ENCODE measurements around the gene ZNF175.

The ZNF175 gene

GRCh38 chr19:51525651-51526050, 45.4 kb upstream of the ZNF175 start:
- Histone ChIP-seq H3K36me3 (ENCODE audit: control insufficient read depth in 1 of 2, insufficient read depth in 2 of 2, low read depth in 1 of 2, low read length in 2 of 2) (no peaks in the 10 kb centered on the region), H3K18ac (ENCODE audit: low read depth in 1 of 2, low read length in 2 of 2) (no peak overlapping the region), H2AFZ (ENCODE audit: low read depth, low read length) (no peak overlapping the region), H3K9me3 (ENCODE audit: control insufficient read depth, low read length) (no peaks in the 10 kb centered on the region), H2BK12ac (ENCODE audit: low read length in 2 of 2) (no peak overlapping the region), H4K8ac (ENCODE audit: low read length) (no peak overlapping the region), H3K4me3 (ENCODE audit: insufficient read depth in 1 of 2, low read depth in 1 of 2, low read length in 2 of 2) (no peak overlapping the region), H3K9ac (ENCODE audit: low read length) (no peak overlapping the region), H3K4me2 (ENCODE audit: low read length, poor library complexity, severe bottlenecking) (no peak overlapping the region), H2AK5ac (ENCODE audit: low read length, severe bottlenecking) (no peak overlapping the region), H3K27ac (ENCODE audit: low read length, poor library complexity, severe bottlenecking) (no peak overlapping the region), H3K27me3 (ENCODE audit: control insufficient read depth in 1 of 2, insufficient read depth in 1 of 2, low read length in 2 of 2) (peaks cover 0 to 6% of the 10 kb centered on the region in 2 experiments), H3K4ac (ENCODE audit: low read depth in 1 of 2, low read length in 2 of 2) (no peak overlapping the region), H3K79me1 (replicated peaks; ENCODE audit: low read length, poor library complexity, severe bottlenecking) (no peaks in the 10 kb centered on the region), H3K4me1 (ENCODE audit: control insufficient read depth, insufficient read depth, low read depth, low read length) (no peaks in the 10 kb centered on the region), H3K23ac (ENCODE audit: low read length in 2 of 2) (no peak overlapping the region), H2BK120ac (ENCODE audit: low read depth, low read length) (no peak overlapping the region), H4K91ac (ENCODE audit: low read length) (no peak overlapping the region), H2BK15ac (ENCODE audit: low read depth, poor library complexity, severe bottlenecking) (no peak overlapping the region), H2BK5ac (ENCODE audit: low read depth, low read length, poor library complexity, severe bottlenecking) (no peak overlapping the region), H3K14ac (ENCODE audit: low read length in 2 of 2) (no peak overlapping the region)
- 66% methylated on average over 4 of the region's 4 CpGs for WGBS
- no peak for DNase-seq

GRCh38 chr19:51529301-51529700, 41.8 kb upstream of the ZNF175 start:
- Histone ChIP-seq H3K9ac (ENCODE audit: low read length) (no peak overlapping the region), H3K4me1 (ENCODE audit: control insufficient read depth, insufficient read depth, low read depth, low read length) (no peaks in the 10 kb centered on the region)

GRCh38 chr19:51530616-51531015, 40.5 kb upstream of the ZNF175 start:
- Histone ChIP-seq H3K9ac (ENCODE audit: low read length) (no peak overlapping the region), H3K36me3 (ENCODE audit: control insufficient read depth in 1 of 2, insufficient read depth in 2 of 2, low read depth in 1 of 2, low read length in 2 of 2) (no peaks in the 10 kb centered on the region), H3K4me1 (ENCODE audit: control insufficient read depth, insufficient read depth, low read depth, low read length) (no peaks in the 10 kb centered on the region), H3K4me2 (ENCODE audit: low read length, poor library complexity, severe bottlenecking) (no peak overlapping the region), H4K91ac (ENCODE audit: low read length) (no peak overlapping the region), H2BK120ac (ENCODE audit: low read depth, low read length) (no peak overlapping the region), H2BK12ac (ENCODE audit: low read length in 2 of 2) (no peak overlapping the region), H3K23ac (ENCODE audit: low read length in 2 of 2) (no peak overlapping the region), H3K27me3 (ENCODE audit: control insufficient read depth in 1 of 2, insufficient read depth in 1 of 2, low read length in 2 of 2) (peaks cover 0 to 25% of the 10 kb centered on the region in 2 experiments), H3K79me1 (replicated peaks; ENCODE audit: low read length, poor library complexity, severe bottlenecking) (no peaks in the 10 kb centered on the region), H2BK15ac (ENCODE audit: low read depth, poor library complexity, severe bottlenecking) (no peak overlapping the region), H3K18ac (ENCODE audit: low read depth in 1 of 2, low read length in 2 of 2) (no peak overlapping the region), H3K4me3 (ENCODE audit: insufficient read depth in 1 of 2, low read depth in 1 of 2, low read length in 2 of 2) (peak overlapping the region in 1 of 2 experiments; percentile 29), H3K9me3 (ENCODE audit: control insufficient read depth, low read length) (no peaks in the 10 kb centered on the region), H2BK5ac (ENCODE audit: low read depth, low read length, poor library complexity, severe bottlenecking) (no peak overlapping the region), H3K14ac (ENCODE audit: low read length in 2 of 2) (no peak overlapping the region), H2AFZ (ENCODE audit: low read depth, low read length) (no peak overlapping the region), H4K8ac (ENCODE audit: low read length) (no peak overlapping the region), H3K27ac (ENCODE audit: low read length, poor library complexity, severe bottlenecking) (no peak overlapping the region), H2AK5ac (ENCODE audit: low read length, severe bottlenecking) (no peak overlapping the region), H3K4ac (ENCODE audit: low read depth in 1 of 2, low read length in 2 of 2) (no peak overlapping the region)
- DNase-seq, result no peak
- WGBS, result 65% methylated on average over 7 of the region's 8 CpGs

More at GRCh38 chr19:51529301-51529700, 41.8 kb upstream of the ZNF175 start:
- Histone ChIP-seq H2BK5ac (ENCODE audit: low read depth, low read length, poor library complexity, severe bottlenecking) (no peak overlapping the region), H3K14ac (ENCODE audit: low read length in 2 of 2) (no peak overlapping the region), H2AFZ (ENCODE audit: low read depth, low read length) (no peak overlapping the region), H2BK120ac (ENCODE audit: low read depth, low read length) (no peak overlapping the region), H4K8ac (ENCODE audit: low read length) (no peak overlapping the region), H3K79me1 (replicated peaks; ENCODE audit: low read length, poor library complexity, severe bottlenecking) (no peaks in the 10 kb centered on the region), H3K23ac (ENCODE audit: low read length in 2 of 2) (no peak overlapping the region), H2BK15ac (ENCODE audit: low read depth, poor library complexity, severe bottlenecking) (no peak overlapping the region), H3K18ac (ENCODE audit: low read depth in 1 of 2, low read length in 2 of 2) (no peak overlapping the region), H3K4me2 (ENCODE audit: low read length, poor library complexity, severe bottlenecking) (no peak overlapping the region), H4K91ac (ENCODE audit: low read length) (no peak overlapping the region), H3K9me3 (ENCODE audit: control insufficient read depth, low read length) (no peaks in the 10 kb centered on the region), H2BK12ac (ENCODE audit: low read length in 2 of 2) (no peak overlapping the region), H2AK5ac (ENCODE audit: low read length, severe bottlenecking) (no peak overlapping the region), H3K27me3 (ENCODE audit: control insufficient read depth in 1 of 2, insufficient read depth in 1 of 2, low read length in 2 of 2) (peaks cover 0 to 25% of the 10 kb centered on the region in 2 experiments), H3K4ac (ENCODE audit: low read depth in 1 of 2, low read length in 2 of 2) (no peak overlapping the region), H3K36me3 (ENCODE audit: control insufficient read depth in 1 of 2, insufficient read depth in 2 of 2, low read depth in 1 of 2, low read length in 2 of 2) (no peaks in the 10 kb centered on the region), H3K27ac (ENCODE audit: low read length, poor library complexity, severe bottlenecking) (no peak overlapping the region), H3K4me3 (ENCODE audit: insufficient read depth in 1 of 2, low read depth in 1 of 2, low read length in 2 of 2) (no peak overlapping the region)
- no peak for DNase-seq
- WGBS, result 81% methylated on average over 2 of the region's 2 CpGs

- no peak within 1 kb of the TSS for H2BK12ac ChIP-seq (ENCODE audit: low read length in 2 of 2)
- H3K4me1 ChIP-seq (ENCODE audit: control insufficient read depth, insufficient read depth, low read depth, low read length), result no peaks in the 10 kb centered on the region
- H2BK15ac ChIP-seq (ENCODE audit: low read depth, poor library complexity, severe bottlenecking), result no peak within 1 kb of the TSS
- no peak within 1 kb of the TSS for H3K27ac ChIP-seq (ENCODE audit: low read length, poor library complexity, severe bottlenecking)
- H3K9ac ChIP-seq (ENCODE audit: low read length), result no peak within 1 kb of the TSS
- no peak within 1 kb of the TSS for H3K4ac ChIP-seq (ENCODE audit: low read depth in 1 of 2, low read length in 2 of 2)
- H3K36me3 ChIP-seq (ENCODE audit: control insufficient read depth in 1 of 2, insufficient read depth in 2 of 2, low read depth in 1 of 2, low read length in 2 of 2), result no peaks in the 10 kb centered on the region
- H2BK120ac ChIP-seq (ENCODE audit: low read depth, low read length), result no peak within 1 kb of the TSS
- H4K91ac ChIP-seq (ENCODE audit: low read length), result no peak within 1 kb of the TSS
- H2BK5ac ChIP-seq (ENCODE audit: low read depth, low read length, poor library complexity, severe bottlenecking), result no peak within 1 kb of the TSS
- peaks cover 0 to 25% of the 10 kb centered on the region in 2 experiments for H3K27me3 ChIP-seq (ENCODE audit: control insufficient read depth in 1 of 2, insufficient read depth in 1 of 2, low read length in 2 of 2)
- H2AFZ ChIP-seq (ENCODE audit: low read depth, low read length), result no peak within 1 kb of the TSS
- H2AK5ac ChIP-seq (ENCODE audit: low read length, severe bottlenecking), result no peak within 1 kb of the TSS
- DNase-seq, result no peak
- no peak within 1 kb of the TSS for H3K4me2 ChIP-seq (ENCODE audit: low read length, poor library complexity, severe bottlenecking)
- H3K23ac ChIP-seq (ENCODE audit: low read length in 2 of 2), result no peak within 1 kb of the TSS
- no peak within 1 kb of the TSS for H3K18ac ChIP-seq (ENCODE audit: low read depth in 1 of 2, low read length in 2 of 2)
- no peak within 1 kb of the TSS for H3K14ac ChIP-seq (ENCODE audit: low read length in 2 of 2)
- H3K4me3 ChIP-seq (ENCODE audit: insufficient read depth in 1 of 2, low read depth in 1 of 2, low read length in 2 of 2), result peak within 1 kb of the TSS in 1 of 2 experiments; percentile 29
- H3K9me3 ChIP-seq (ENCODE audit: control insufficient read depth, low read length), result no peaks in the 10 kb centered on the region
- no peaks in the 10 kb centered on the region for H3K79me1 ChIP-seq (replicated peaks; ENCODE audit: low read length, poor library complexity, severe bottlenecking)
- no peak within 1 kb of the TSS for H4K8ac ChIP-seq (ENCODE audit: low read length)
- whole genome bisulfite sequencing, result 79% methylated on average over 21 of the region's 25 CpGs
These were observed 39.5 kb upstream of the ZNF175 start, which contains the start of gene SIGLEC6 for GRCh38 chr19:51531349-51532315. SIGLEC6 (minus strand) TSS chr19:51531670; CDS start chr19:51531648, 22 bp downstream.
